HepG2 (cell line): ENCODE data around the gene NRBF2. TPM values are rescaled to one million over a fixed set of nuclear protein-coding genes. Genes with fewer than 3 reads are reported as not detected.
"Not testable (repeated sequence)": the region's sequence is repeated elsewhere in the genome, so short reads cannot be mapped to it uniquely, and the experiment has no call there.

Source experiments
- ATAC-seq: fragments of 200-7000 bp; cut with Tn5 transposase; 3 replicates; pipeline ENCODE4 v1.9.1; 2020; ENCODE audit warnings: mild to moderate bottlenecking, moderate library complexity
- BruUV-seq: library from RNA; stranded (reverse); fragments of 400-500 nt; replicated peaks from 2 replicates; lab custom pipeline; 2021; lab: Mats Ljungman, UMichigan
- CTCF ChIA-PET: fragments of 300-600 bp; formaldehyde crosslinking; extraction: SDS; loops from one replicate; lab custom pipeline; 2021; ENCODE audit warnings: low total read pairs, inconsistent platforms, low intra/inter-chr PET ratio; lab: Yijun Ruan, JAX
- POLR2A ChIA-PET: fragments of 350-600 bp; sonication (Branson Sonifier 250); formaldehyde crosslinking; loops from one replicate; lab custom pipeline; 2020; ENCODE audit warnings: antibody characterized with exemption, inconsistent platforms; lab: Yijun Ruan, JAX
- DNase-seq: peaks from one replicate; pipeline ENCODE4 v3.0.0-alpha.2; 2015; ENCODE audit warnings: low spot score
- FAIRE-seq: peaks from 3 replicates; lab custom pipeline; 2011; peaks lifted over from hg19 to GRCh38; lab: Jason Lieb, UNC
- H2AFZ ChIP-seq: one replicate; pipeline ENCODE4 v1.6.1; 2011; ENCODE audit warnings: low read length, inconsistent platforms
- H3K27ac ChIP-seq: fragments of 300-600 bp; 3 replicates; pipeline ENCODE4 v1.8.0; 2011; ENCODE audit warnings: mixed run types, mild to moderate bottlenecking, mixed read lengths, low read length, inconsistent platforms; ENCODE audit not compliant: insufficient read depth; ENCODE audit errors: extremely low read length
- H3K27me3 ChIP-seq, 2 experiments: fragments of 200-600 bp in 1 of 2; 2 replicates in 1 of 2; 3 replicates in 1 of 2; pipeline versions ENCODE4 v1.6.0 to v1.8.0; 2011; ENCODE audit warnings: low read length in 2 of 2, mild to moderate bottlenecking in 2 of 2, moderate library complexity in 2 of 2, inconsistent platforms in 1 of 2; ENCODE audit not compliant: insufficient read depth in 2 of 2, control insufficient read depth in 1 of 2
- H3K36me3 ChIP-seq, 2 experiments: fragments of 200-600 bp in 1 of 2; replicated peaks in 1 of 2; 2 replicates in 1 of 2; 3 replicates in 1 of 2; pipeline versions ENCODE4 v1.5.1 to v1.8.0; 2011; ENCODE audit warnings: low read length in 2 of 2, inconsistent platforms in 1 of 2; ENCODE audit not compliant: insufficient read depth in 2 of 2, control insufficient read depth in 1 of 2
- H3K4me1 ChIP-seq: 2 replicates; pipeline ENCODE4 v1.5.1; 2012; ENCODE audit warnings: low read length, inconsistent platforms; ENCODE audit not compliant: insufficient read depth
- H3K4me2 ChIP-seq: 2 replicates; pipeline ENCODE4 v1.6.0; 2011; ENCODE audit warnings: low read depth, low read length, inconsistent platforms
- H3K4me3 ChIP-seq, 3 experiments: fragments of 200-600 bp in 1 of 3; sonication (generic), shearing (Covaris generic) in 1 of 3; replicated peaks in 1 of 3; 2 replicates each; pipeline ENCODE4 v1.5.1; 2011 to 2016; ENCODE audit warnings: low read length in 3 of 3, inconsistent platforms in 2 of 3, low read depth in 2 of 3, mild to moderate bottlenecking in 2 of 3, control low read depth in 1 of 3, mixed read lengths in 1 of 3; ENCODE audit not compliant: insufficient read depth in 1 of 3
- H3K79me2 ChIP-seq: one replicate; pipeline ENCODE4 v1.6.1; 2011; ENCODE audit warnings: low read length, inconsistent platforms; ENCODE audit not compliant: insufficient read depth
- H3K9ac ChIP-seq: 2 replicates; pipeline ENCODE4 v1.6.0; 2011; ENCODE audit warnings: mild to moderate bottlenecking, low read depth, low read length, inconsistent platforms; ENCODE audit not compliant: insufficient read depth
- H3K9me3 ChIP-seq: 2 replicates; pipeline ENCODE4 v1.5.1; 2012; ENCODE audit warnings: mild to moderate bottlenecking, low read length
- H4K20me1 ChIP-seq: 2 replicates; pipeline ENCODE4 v1.6.0; 2011; ENCODE audit warnings: inconsistent platforms, mild to moderate bottlenecking, low read length, moderate library complexity; ENCODE audit not compliant: insufficient read depth
- ARNT ChIP-seq: fragments of 450-650 bp; IDR thresholded peaks from 2 replicates; pipeline ENCODE4 v1.6.1; 2017
- PCBP2 ChIP-seq: fragments of 200-400 bp; formaldehyde crosslinking; optimal IDR thresholded peaks from 2 replicates; pipeline ENCODE3; 2018; ENCODE audit warnings: low read length, low read depth; ENCODE audit not compliant: poor library complexity, severe bottlenecking
- SRSF4 ChIP-seq: fragments of 200-400 bp; formaldehyde crosslinking; IDR thresholded peaks from one replicate; pipeline ENCODE4 v1.6.1; 2018; ENCODE audit warnings: mild to moderate bottlenecking, low read depth, low read length, moderate library complexity; ENCODE audit not compliant: poor library complexity, severe bottlenecking
- ZFP91 ChIP-seq: sonication (generic); formaldehyde crosslinking; IDR thresholded peaks from 2 replicates; pipeline ENCODE4 v1.9.0; 2022; ENCODE audit warnings: missing genetic modification reagents, mild to moderate bottlenecking, borderline replicate concordance
- ZNF142 ChIP-seq: sonication (generic); formaldehyde crosslinking; IDR thresholded peaks from 2 replicates; pipeline ENCODE4 v1.4.0; 2020; ENCODE audit warnings: missing genetic modification reagents
- ZNF276 ChIP-seq: sonication (generic); formaldehyde crosslinking; IDR thresholded peaks from 2 replicates; pipeline ENCODE4 v1.4.0; 2020; ENCODE audit warnings: mild to moderate bottlenecking, low read depth, missing genetic modification reagents
- ZNF503 ChIP-seq: sonication (generic); formaldehyde crosslinking; IDR thresholded peaks from 2 replicates; pipeline ENCODE4 v1.4.0; 2020; ENCODE audit warnings: missing genetic modification reagents
- WGBS: methylation state at CpG from one replicate; pipeline ENCODE4 v1.1.6; 2017; ENCODE audit warnings: low lambda C conversion rate; 5-methylcytosine and 5-hydroxymethylcytosine counted together
- in situ Hi-C: cut with HindIII; loops from 2 replicates; pipeline ENCODE4 v1.10.0; 2017; ENCODE audit warnings: low pct_unique_long_range_greater_than_20kb; ENCODE audit not compliant: extremely low pct_ligation_motif_present
- intact Hi-C: fragments of 100-400 bp; cut with micrococcal nuclease; formaldehyde crosslinking; loops from one replicate; pipeline ENCODE4 v1.10.0; 2022; ENCODE audit not compliant: unreplicated experiment
- polyA plus RNA-seq, 8 experiments: library from polyadenylated mRNA; depleted of rRNA in 3 of 8; stranded (reverse) in 7 of 8; unstranded in 1 of 8; fragments of >200 nt; fragmentation: Illumina TruSeq in 4 of 8; extraction: Trizol in 4 of 8; gene quantifications; 2 replicates each; pipeline versions ENCODE4 v1.2.1 to v1.2.3, GENCODE V29; 2011 to 2016; ENCODE audit warnings: low read depth in 4 of 8, missing spikeins in 1 of 8, mixed read lengths in 1 of 8; ENCODE audit not compliant: insufficient read depth in 1 of 8
- total RNA-seq, 5 experiments: library from RNA; depleted of rRNA; stranded (reverse); fragments of >200 nt; fragmentation: Illumina TruSeq; extraction: Trizol; gene quantifications; 2 replicates each; pipeline ENCODE4 v1.2.3, GENCODE V29; 2016; ENCODE audit warnings: low read depth in 1 of 5

The NRBF2 gene
- total and polyA plus RNA-seq, 2 of the 13 experiments (the other 11 are each of a cell fraction or from before 2014, with no cell fraction given) = 20.0 to 28.4 TPM

GRCh38 chr10:63133056-63133820, at the start of gene NRBF2 (continued):
- TF ChIP-seq ZNF142 (CRISPR knock-in tag) (0 out of 2 replicates have a peak, but pooled peaks have one; percentile 58), SRSF4 (no peak), ARNT (no peak), ZFP91 (CRISPR knock-in tag) (peak; percentile 78; the same call in 1 of the 2 replicates), ZNF503 (CRISPR knock-in tag) (peak; percentile 50; the same call in 1 of the 2 replicates), ZNF276 (CRISPR knock-in tag) (no peak), PCBP2 (no peak)

- POLR2A ChIA-PET, H3K36me3 ChIP-seq, FAIRE-seq, H3K4me1 ChIP-seq, ATAC-seq, H3K4me3 ChIP-seq, H3K27me3 ChIP-seq, H3K9ac ChIP-seq, H2AFZ ChIP-seq, H4K20me1 ChIP-seq, BruUV-seq, H3K27ac ChIP-seq, DNase-seq, H3K4me2 ChIP-seq, H3K79me2 ChIP-seq, H3K9me3 ChIP-seq: not testable (repeated sequence)
- intact Hi-C loops (loop anchor here (10.0 kb wide), 1 partner anchor 589 kb away; no protein-coding TSS in a partner anchor), in situ Hi-C loops (loop anchor here (25.0 kb wide), 1 partner anchor 496 kb away; no protein-coding TSS in a partner anchor)
- 42% methylated on average over 14 of the region's 14 CpGs for WGBS
- CTCF ChIA-PET = interaction anchor here (0.7 to 1.6 kb wide), 3 partner anchors 473 to 529 kb away, joined by 3 to 9 read pairs (median 3); no protein-coding TSS in a partner anchor
These were observed 49.7 kb upstream of the NRBF2 start for GRCh38 chr10:63083406-63083805.
